HEK293 (cell line): ENCODE measurements around the gene SCNN1A.
A peak's percentile ranks its signal among the peaks of the same experiment; 100 is the strongest.

ENCODE experiments used
- AEBP2 ChIP-seq: fragments of 450-650 bp; formaldehyde crosslinking; IDR thresholded peaks from 2 replicates; pipeline ENCODE4 v1.5.1; 2016; ENCODE audit warnings: missing biosample characterization, missing genetic modification characterization, borderline replicate concordance
- BCL11B ChIP-seq: fragments of 450-650 bp; formaldehyde crosslinking; IDR thresholded peaks from 2 replicates; pipeline ENCODE4 v1.5.1; 2016; ENCODE audit warnings: low read depth, missing biosample characterization, missing genetic modification characterization
- GFI1B ChIP-seq: fragments of 450-650 bp; formaldehyde crosslinking; IDR thresholded peaks from 2 replicates; pipeline ENCODE4 v1.5.1; 2016; ENCODE audit warnings: missing biosample characterization, missing genetic modification characterization
- GLIS1 ChIP-seq: fragments of 450-650 bp; formaldehyde crosslinking; IDR thresholded peaks from 2 replicates; pipeline ENCODE4 v1.5.1; 2016; ENCODE audit warnings: missing biosample characterization, missing genetic modification characterization
- INSM2 ChIP-seq: fragments of 450-650 bp; formaldehyde crosslinking; IDR thresholded peaks from 2 replicates; pipeline ENCODE4 v1.5.1; 2016; ENCODE audit warnings: missing biosample characterization, missing genetic modification characterization
- KLF16 ChIP-seq: fragments of 450-650 bp; formaldehyde crosslinking; IDR thresholded peaks from 2 replicates; pipeline ENCODE4 v1.5.1; 2017; ENCODE audit warnings: missing biosample characterization, missing genetic modification characterization
- MYNN ChIP-seq: fragments of 450-650 bp; formaldehyde crosslinking; IDR thresholded peaks from 2 replicates; pipeline ENCODE4 v1.5.1; 2016; ENCODE audit warnings: missing biosample characterization, missing genetic modification characterization, borderline replicate concordance
- RBAK ChIP-seq: fragments of 450-650 bp; formaldehyde crosslinking; IDR thresholded peaks from 2 replicates; pipeline ENCODE4 v1.5.1; 2016; ENCODE audit warnings: missing biosample characterization, missing genetic modification characterization
- REST ChIP-seq: fragments of 450-650 bp; formaldehyde crosslinking; IDR thresholded peaks from 2 replicates; pipeline ENCODE4 v1.5.1; 2016; ENCODE audit warnings: missing biosample characterization, missing genetic modification characterization
- WT1 ChIP-seq: fragments of 450-650 bp; formaldehyde crosslinking; IDR thresholded peaks from 2 replicates; pipeline ENCODE4 v1.5.1; 2016; ENCODE audit warnings: missing biosample characterization, missing genetic modification characterization
- ZBTB17 ChIP-seq: fragments of 450-650 bp; formaldehyde crosslinking; IDR thresholded peaks from 2 replicates; pipeline ENCODE4 v1.5.1; 2016; ENCODE audit warnings: missing biosample characterization, missing genetic modification characterization
- ZBTB6 ChIP-seq: fragments of 450-650 bp; formaldehyde crosslinking; IDR thresholded peaks from 2 replicates; pipeline ENCODE4 v1.5.1; 2017; ENCODE audit warnings: missing biosample characterization, missing genetic modification characterization
- ZFP41 ChIP-seq: fragments of 450-650 bp; formaldehyde crosslinking; IDR thresholded peaks from 2 replicates; pipeline ENCODE4 v1.5.1; 2016; ENCODE audit warnings: missing biosample characterization, missing genetic modification characterization, borderline replicate concordance
- ZNF112 ChIP-seq: fragments of 450-650 bp; formaldehyde crosslinking; IDR thresholded peaks from 2 replicates; pipeline ENCODE4 v1.5.0; 2017; ENCODE audit warnings: missing biosample characterization, missing genetic modification characterization
- ZNF138 ChIP-seq: fragments of 450-650 bp; formaldehyde crosslinking; IDR thresholded peaks from 2 replicates; pipeline ENCODE4 v1.5.1; 2016; ENCODE audit warnings: missing biosample characterization, missing genetic modification characterization, borderline replicate concordance
- ZNF175 ChIP-seq: fragments of 450-650 bp; formaldehyde crosslinking; IDR thresholded peaks from 2 replicates; pipeline ENCODE4 v1.5.1; 2016; ENCODE audit warnings: missing biosample characterization, missing genetic modification characterization
- ZNF26 ChIP-seq: fragments of 450-650 bp; formaldehyde crosslinking; IDR thresholded peaks from 2 replicates; pipeline ENCODE4 v1.5.1; 2016; ENCODE audit warnings: missing biosample characterization, missing genetic modification characterization
- ZNF274 ChIP-seq, 2 experiments: fragments of 200-500 bp in 1 of 2; fragments of 450-650 bp in 1 of 2; sonication (Bioruptor generic) in 1 of 2; formaldehyde crosslinking in 1 of 2; IDR thresholded peaks; 2 replicates each; pipeline versions ENCODE4 v1.5.1 to v1.6.1; 2014 to 2016; ENCODE audit warnings: borderline replicate concordance in 1 of 2, inconsistent platforms in 1 of 2, low read length in 1 of 2, missing biosample characterization in 1 of 2, missing genetic modification characterization in 1 of 2
- ZNF292 ChIP-seq: fragments of 450-650 bp; formaldehyde crosslinking; IDR thresholded peaks from 2 replicates; pipeline ENCODE4 v1.5.1; 2016; ENCODE audit warnings: low read depth, missing biosample characterization, missing genetic modification characterization, borderline replicate concordance
- ZNF302 ChIP-seq: fragments of 450-650 bp; formaldehyde crosslinking; IDR thresholded peaks from 2 replicates; pipeline ENCODE4 v1.5.1; 2016; ENCODE audit warnings: missing biosample characterization, missing genetic modification characterization, low read depth
- ZNF350 ChIP-seq: fragments of 450-650 bp; formaldehyde crosslinking; IDR thresholded peaks from 2 replicates; pipeline ENCODE4 v1.5.0; 2017; ENCODE audit warnings: missing biosample characterization, mild to moderate bottlenecking, missing genetic modification characterization
- ZNF354C ChIP-seq: fragments of 450-650 bp; formaldehyde crosslinking; IDR thresholded peaks from 2 replicates; pipeline ENCODE4 v1.5.1; 2016; ENCODE audit warnings: missing biosample characterization, missing genetic modification characterization, low read depth, borderline replicate concordance
- ZNF580 ChIP-seq: fragments of 450-650 bp; formaldehyde crosslinking; IDR thresholded peaks from 2 replicates; pipeline ENCODE4 v1.5.1; 2016; ENCODE audit warnings: missing biosample characterization, missing genetic modification characterization
- ZNF626 ChIP-seq: fragments of 450-650 bp; sonication (Bioruptor Pico); formaldehyde crosslinking; IDR thresholded peaks from 2 replicates; pipeline ENCODE4 v1.5.1; 2018; ENCODE audit warnings: missing biosample characterization, missing genetic modification characterization, inconsistent platforms
- ZNF660 ChIP-seq: fragments of 450-650 bp; IDR thresholded peaks from 2 replicates; pipeline ENCODE4 v1.5.1; 2018; ENCODE audit warnings: missing biosample characterization, mild to moderate bottlenecking, missing genetic modification characterization
- ZNF677 ChIP-seq: fragments of 450-650 bp; IDR thresholded peaks from 2 replicates; pipeline ENCODE4 v1.5.0; 2018; ENCODE audit warnings: missing biosample characterization, mild to moderate bottlenecking, missing genetic modification characterization, moderate library complexity
- ZNF701 ChIP-seq: fragments of 450-650 bp; formaldehyde crosslinking; IDR thresholded peaks from 2 replicates; pipeline ENCODE4 v1.5.1; 2016; ENCODE audit warnings: missing biosample characterization, missing genetic modification characterization
- ZNF768 ChIP-seq: fragments of 450-650 bp; formaldehyde crosslinking; IDR thresholded peaks from 2 replicates; pipeline ENCODE4 v1.5.1; 2018; ENCODE audit warnings: missing biosample characterization, mild to moderate bottlenecking, missing genetic modification characterization
- ZSCAN23 ChIP-seq: fragments of 450-650 bp; formaldehyde crosslinking; IDR thresholded peaks from 2 replicates; pipeline ENCODE4 v1.5.1; 2016; ENCODE audit warnings: missing biosample characterization, missing genetic modification characterization
- ZXDB ChIP-seq: fragments of 450-650 bp; formaldehyde crosslinking; IDR thresholded peaks from 2 replicates; pipeline ENCODE4 v1.5.1; 2016; ENCODE audit warnings: missing biosample characterization, missing genetic modification characterization

Gene SCNN1A

GRCh38 chr12:6341417-6342139, 33.8 kb downstream of the SCNN1A start, which contains the start of gene TNFRSF1A (continued):
- TF ChIP-seq INSM2 (tag by site-specific recombination) (no peak), ZNF580 (tag by site-specific recombination) (no peak), ZNF26 (tag by site-specific recombination) (no peak), ZNF660 (tag by site-specific recombination) (no peak; the same call in 1 of the 2 replicates), ZXDB (tag by site-specific recombination) (peak; percentile 58), ZNF175 (tag by site-specific recombination) (no peak), ZNF274 (IDR thresholded peaks at IDR 0.05; ENCODE audit: low read length) (no peak), ZNF274 (tag by site-specific recombination; IDR thresholded peaks at IDR 0.05; ENCODE audit: borderline replicate concordance) (no peak), ZNF112 (tag by site-specific recombination) (no peak), BCL11B (tag by site-specific recombination) (peak; percentile 20; the same call in 1 of the 2 replicates), ZNF768 (no peak), ZNF677 (tag by site-specific recombination) (no peak), GFI1B (tag by site-specific recombination) (no peak), ZBTB6 (tag by site-specific recombination) (no peak), ZSCAN23 (tag by site-specific recombination) (no peak), ZNF138 (tag by site-specific recombination) (no peak), ZNF626 (tag by site-specific recombination) (no peak), ZNF292 (no peak), MYNN (tag by site-specific recombination) (no peak; the same call in 1 of the 2 replicates), ZNF350 (tag by site-specific recombination) (no peak), ZNF302 (no peak), ZBTB17 (tag by site-specific recombination) (no peak), ZNF354C (tag by site-specific recombination) (no peak), REST (tag by site-specific recombination) (no peak), WT1 (peak; percentile 81), GLIS1 (tag by site-specific recombination) (peak; percentile 3; the same call in 1 of the 2 replicates), RBAK (tag by site-specific recombination) (no peak), ZNF701 (tag by site-specific recombination) (0 out of 2 replicates have a peak, but pooled peaks have one; percentile 7), KLF16 (peak; percentile 72), AEBP2 (tag by site-specific recombination) (no peak), ZFP41 (tag by site-specific recombination) (no peak)
